Body of pancreas (tissue), 4 donors: Measurements from ENCODE around the gene SLC2A4. TPM values are rescaled to one million over a fixed set of nuclear protein-coding genes. Genes with fewer than 3 reads are reported as not detected.

ENCODE experiments used
- ATAC-seq: fragments of 150-250 bp; one replicate; pipeline ENCODE4 v1.9.1; 2016
- DNase-seq, 4 donors: peaks; one replicate each; pipeline ENCODE4 v3.0.0-alpha.2; 2019
- H3K27ac ChIP-seq, 4 donors: fragments of 200-600 bp; sonication (generic); 1 replicate in 3 of 4; 2 replicates in 1 of 4; pipeline versions ENCODE4 v1.5.1 to v1.6.1; 2016 to 2019; ENCODE audit warnings: mild to moderate bottlenecking in 1 of 4, mixed read lengths in 1 of 4, moderate library complexity in 1 of 4
- H3K27me3 ChIP-seq, 2 donors: fragments of 200-600 bp; sonication (generic); one replicate each; pipeline ENCODE4 v1.6.0; 2016; ENCODE audit warnings: mild to moderate bottlenecking in 1 of 2
- H3K36me3 ChIP-seq, 2 donors: fragments of 200-600 bp; sonication (generic); replicated peaks in 1 of 2; 2 replicates each; pipeline ENCODE4 v1.5.1; 2016; ENCODE audit warnings: low read depth in 2 of 2; ENCODE audit not compliant: insufficient read depth in 1 of 2
- H3K4me1 ChIP-seq: fragments of 200-600 bp; sonication (generic); one replicate; pipeline ENCODE4 v1.6.0; 2016
- H3K4me3 ChIP-seq, 2 donors: fragments of 200-600 bp; sonication (generic); 1 replicate in 1 of 2; 2 replicates in 1 of 2; pipeline ENCODE4 v1.5.1; 2016 to 2019
- H3K9me3 ChIP-seq, 3 donors: fragments of 200-600 bp; sonication (generic); 1 replicate in 2 of 3; 2 replicates in 1 of 3; pipeline ENCODE4 v1.5.1; 2016
- POLR2A ChIP-seq, 3 donors: fragments of 450-650 bp; IDR thresholded peaks; one replicate each; pipeline ENCODE4 v1.6.1; 2016; ENCODE audit warnings: antibody characterized with exemption in 3 of 3, mild to moderate bottlenecking in 2 of 3
- WGBS, 2 donors: methylation state at CpG; one replicate each; pipeline ENCODE4 v1.1.5; 2017; 5-methylcytosine and 5-hydroxymethylcytosine counted together
- intact Hi-C: fragments of 100-400 bp; cut with DNase I; formaldehyde crosslinking; loops from one replicate; pipeline ENCODE4 v1.15.1; 2023
- total RNA-seq, 2 donors: library from RNA; depleted of rRNA; stranded (reverse); fragments of >200 nt; gene quantifications; one replicate each; pipeline ENCODE4 v1.1.0, GENCODE V29; 2016
- TF ChIP-seq, protein P1 (sequence below), 7 experiments: fragments of 450-650 bp in 4 of 7; fragments of 200-600 bp in 3 of 7; sonication (generic) in 3 of 7; IDR thresholded peaks; one replicate each; pipeline ENCODE4 v1.5.1; 2016 to 2019; ENCODE audit warnings: antibody characterized with exemption in 7 of 7

The SLC2A4 gene
- total RNA-seq, 2 donors from 2014 or later, result 1.3 to 10.5 TPM

DNA sequence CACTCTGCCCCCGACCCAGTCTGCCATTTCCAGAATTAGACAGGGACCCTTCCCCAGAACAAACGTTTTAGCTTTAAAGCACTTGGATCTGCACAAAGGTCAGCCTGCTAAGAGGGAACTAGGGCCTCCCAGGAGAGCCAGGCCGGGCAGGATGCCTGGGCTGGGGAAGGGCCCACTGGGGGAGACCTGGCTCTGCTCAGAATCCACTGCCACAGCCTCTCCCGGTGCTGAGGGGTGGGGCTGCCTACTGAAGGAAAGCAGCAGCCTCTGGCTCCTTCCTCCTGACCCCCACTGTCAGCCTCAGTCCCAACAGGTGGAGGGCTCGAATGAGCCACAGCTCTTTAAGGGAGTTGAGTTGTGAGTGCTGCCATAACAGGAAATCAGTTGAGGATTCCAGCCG is 11.2 kb downstream of the SLC2A4 start:
- WGBS, 2 donors, result 51 to 56% methylated on average over 2 to 6 of the region's 6 CpGs
- Histone ChIP-seq H3K27me3 (no peaks in the 10 kb centered on the region), H3K9me3 (no peaks in the 10 kb centered on the region), H3K4me1 (peaks cover 32% of the 10 kb centered on the region), H3K36me3 (no peaks in the 10 kb centered on the region), H3K27ac (no peak overlapping the region), H3K4me3 (no peak overlapping the region)
- no peak for ATAC-seq
- intact Hi-C loops, result no loop called here
- no peak for TF ChIP-seq POLR2A (IDR thresholded peaks at IDR 0.05)
- TF ChIP-seq, protein P1, sequence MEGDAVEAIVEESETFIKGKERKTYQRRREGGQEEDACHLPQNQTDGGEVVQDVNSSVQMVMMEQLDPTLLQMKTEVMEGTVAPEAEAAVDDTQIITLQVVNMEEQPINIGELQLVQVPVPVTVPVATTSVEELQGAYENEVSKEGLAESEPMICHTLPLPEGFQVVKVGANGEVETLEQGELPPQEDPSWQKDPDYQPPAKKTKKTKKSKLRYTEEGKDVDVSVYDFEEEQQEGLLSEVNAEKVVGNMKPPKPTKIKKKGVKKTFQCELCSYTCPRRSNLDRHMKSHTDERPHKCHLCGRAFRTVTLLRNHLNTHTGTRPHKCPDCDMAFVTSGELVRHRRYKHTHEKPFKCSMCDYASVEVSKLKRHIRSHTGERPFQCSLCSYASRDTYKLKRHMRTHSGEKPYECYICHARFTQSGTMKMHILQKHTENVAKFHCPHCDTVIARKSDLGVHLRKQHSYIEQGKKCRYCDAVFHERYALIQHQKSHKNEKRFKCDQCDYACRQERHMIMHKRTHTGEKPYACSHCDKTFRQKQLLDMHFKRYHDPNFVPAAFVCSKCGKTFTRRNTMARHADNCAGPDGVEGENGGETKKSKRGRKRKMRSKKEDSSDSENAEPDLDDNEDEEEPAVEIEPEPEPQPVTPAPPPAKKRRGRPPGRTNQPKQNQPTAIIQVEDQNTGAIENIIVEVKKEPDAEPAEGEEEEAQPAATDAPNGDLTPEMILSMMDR (IDR thresholded peaks at IDR 0.05), result no peak
- no peak for DNase-seq

DNA sequence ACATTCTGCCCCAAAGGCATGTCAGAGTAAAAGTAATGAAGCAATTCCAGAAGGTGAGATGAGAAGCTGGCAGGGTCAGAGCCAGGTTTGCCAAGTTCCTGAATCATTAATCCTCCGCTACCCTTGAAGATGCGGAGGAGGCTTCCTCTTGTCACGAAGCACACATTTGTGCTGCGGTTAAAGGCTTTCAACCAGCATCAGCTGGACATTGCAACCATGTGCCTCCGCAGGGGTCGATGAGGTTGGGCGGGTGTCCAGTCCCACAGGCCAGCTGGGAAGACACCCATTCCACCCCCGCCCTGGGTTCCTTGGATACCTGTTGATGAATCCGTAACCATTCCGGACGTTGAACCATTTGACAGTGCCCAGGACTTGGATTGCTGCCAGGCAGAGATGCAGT is 11.6 kb downstream of the SLC2A4 start:
- DNase-seq (peak in 1 of 4 donors; percentile 29), ATAC-seq (no peak)
- H3K27me3 ChIP-seq, result no peaks in the 10 kb centered on the region
- WGBS, 2 donors, result 44 to 82% methylated on average over 3 to 11 of the region's 11 CpGs
- no peak overlapping the region for H3K27ac ChIP-seq
- no peaks in the 10 kb centered on the region for H3K9me3 ChIP-seq
- intact Hi-C loops, result no loop called here
- H3K4me1 ChIP-seq, result peaks cover 32% of the 10 kb centered on the region
- TF ChIP-seq, protein P1 (IDR thresholded peaks at IDR 0.05), result no peak
- TF ChIP-seq POLR2A (IDR thresholded peaks at IDR 0.05), result no peak
- no peak overlapping the region for H3K4me3 ChIP-seq
- no peaks in the 10 kb centered on the region for H3K36me3 ChIP-seq

DNA sequence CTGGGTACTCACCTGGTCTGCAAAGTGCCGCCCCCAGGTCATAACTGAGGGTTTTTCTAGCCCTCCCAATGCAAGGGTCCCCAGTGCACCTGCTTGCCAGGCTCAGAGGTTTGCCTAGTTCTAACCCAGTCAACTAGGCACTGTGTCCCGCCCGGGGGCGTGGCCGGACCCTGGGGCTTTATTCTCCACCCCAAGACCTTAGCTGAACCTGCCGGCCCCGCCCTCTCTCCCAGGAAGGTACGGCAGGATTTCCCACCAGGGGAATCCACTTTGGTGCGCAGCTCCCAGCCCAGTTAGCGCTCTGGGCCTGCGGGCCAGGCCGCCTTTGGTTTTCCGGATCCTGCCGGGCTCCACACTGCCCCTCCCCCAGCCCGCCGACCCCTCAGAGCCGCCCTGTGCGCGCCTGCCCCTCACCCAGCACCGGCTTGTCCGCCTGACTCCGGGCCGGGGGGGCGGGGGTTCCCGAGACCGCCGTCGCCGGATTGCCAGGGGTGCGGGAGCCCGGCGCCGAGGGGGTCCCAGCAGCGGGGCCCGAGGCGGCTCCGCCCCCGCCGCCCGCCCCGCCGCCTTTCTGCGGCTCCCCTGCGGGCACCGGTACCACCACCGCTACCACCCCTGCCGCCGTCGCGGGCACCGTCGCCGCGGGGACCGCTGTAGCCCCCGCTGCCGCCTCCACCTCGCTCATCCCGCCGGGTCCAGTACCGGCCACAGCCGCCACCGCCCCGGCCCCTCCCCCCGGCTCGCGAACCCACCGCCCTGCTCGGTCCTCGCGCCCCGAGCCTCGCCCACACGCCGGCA is 12.5 kb downstream of the SLC2A4 start:
- Histone ChIP-seq H3K27ac (no peak overlapping the region), H3K9me3 (no peaks in the 10 kb centered on the region), H3K4me3 (no peak overlapping the region), H3K4me1 (peaks cover 32% of the 10 kb centered on the region), H3K27me3 (no peaks in the 10 kb centered on the region), H3K36me3 (no peaks in the 10 kb centered on the region)
- DNase-seq (peak; percentile 46 to 74 (median 49)), ATAC-seq (no peak)
- TF ChIP-seq, protein P1 (IDR thresholded peaks at IDR 0.05), result no peak
- peak in 1 of 3 donors; percentile 6 for TF ChIP-seq POLR2A (IDR thresholded peaks at IDR 0.05)
- intact Hi-C loops, result no loop called here
- WGBS, 2 donors, result 12 to 20% methylated on average over 1 to 32 of the region's 75 CpGs

DNA sequence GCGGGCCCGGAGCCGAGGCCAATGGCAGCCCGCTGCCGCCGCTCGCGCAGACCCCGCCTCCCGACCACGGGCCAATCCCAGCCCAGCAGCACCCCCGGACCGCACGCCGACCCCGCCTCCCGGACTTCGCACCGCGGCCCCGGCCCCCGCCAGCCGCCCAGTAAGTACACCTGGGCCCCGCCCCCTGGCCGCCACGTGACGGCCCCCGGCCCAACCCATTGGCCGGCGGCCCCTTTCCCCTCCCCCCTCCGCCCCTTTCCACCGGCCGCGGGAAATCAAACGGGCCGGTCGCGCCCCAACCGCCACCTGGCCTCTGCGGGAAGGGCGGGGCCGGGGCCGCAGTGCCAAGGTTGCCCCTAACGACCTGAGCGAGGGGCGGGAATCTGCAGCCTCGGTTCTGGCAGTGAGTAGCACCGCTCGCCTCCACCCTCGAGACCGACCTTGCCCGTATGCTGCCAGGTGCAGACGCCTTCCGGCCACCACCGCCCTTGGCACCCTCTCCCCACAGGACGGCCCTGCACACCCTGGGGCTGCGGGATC is 13.2 kb downstream of the SLC2A4 start, which contains the start of gene YBX2:
TSS of gene YBX2 (minus strand) at position 26 of the 540 bp plus-strand sequence. CDS start 139 bp downstream, outside the sequence.
- no peaks in the 10 kb centered on the region for H3K27me3 ChIP-seq
- 1 to 2% methylated on average over 5 to 37 of the region's 57 CpGs for WGBS, 2 donors
- no peak within 1 kb of the TSS for H3K27ac ChIP-seq
- TF ChIP-seq, protein P1 (IDR thresholded peaks at IDR 0.05), result peak in 1 of 7 experiments; percentile 9
- TF ChIP-seq POLR2A (IDR thresholded peaks at IDR 0.05), result no peak
- peaks cover 32% of the 10 kb centered on the region for H3K4me1 ChIP-seq
- no peak within 1 kb of the TSS for H3K4me3 ChIP-seq
- intact Hi-C loops, result no loop called here
- no peaks in the 10 kb centered on the region for H3K36me3 ChIP-seq
- ATAC-seq, result peak; percentile 69
- peak; percentile 76 to 86 (median 82) for DNase-seq
- no peaks in the 10 kb centered on the region for H3K9me3 ChIP-seq
